GM21723 (cell line): ENCODE measurements around the gene KCNQ1.
"Not testable (repeated sequence)": the region's sequence is repeated elsewhere in the genome, so short reads cannot be mapped to it uniquely, and the experiment has no call there.

ENCODE experiments used
- ATAC-seq: cut with Tn5 transposase; IDR thresholded peaks from one replicate; pipeline ENCODE4 v1.9.1; 2021; ENCODE audit warnings: mild to moderate bottlenecking, moderate library complexity; ENCODE audit not compliant: unreplicated experiment

The KCNQ1 gene

GRCh38 chr11:2473361-2474058 is 28.7 kb downstream of the KCNQ1 start:
- no peak for ATAC-seq

- ATAC-seq, result no peak
These were observed 29.5 kb downstream of the KCNQ1 start for GRCh38 chr11:2474059-2474901.

- ATAC-seq, result no peak
These were observed 30.5 kb downstream of the KCNQ1 start for GRCh38 chr11:2475136-2475918.

GRCh38 chr11:2477254-2477653 is 32.4 kb downstream of the KCNQ1 start:
- ATAC-seq, result no peak

GRCh38 chr11:2477936-2478335 is 33.1 kb downstream of the KCNQ1 start:
- ATAC-seq, result no peak

- not testable (repeated sequence) for ATAC-seq
These were observed 35.5 kb downstream of the KCNQ1 start for GRCh38 chr11:2480067-2480873.

GRCh38 chr11:2480874-2481220 is 36.0 kb downstream of the KCNQ1 start:
- ATAC-seq, result no peak

GRCh38 chr11:2481253-2481652 is 36.4 kb downstream of the KCNQ1 start:
- ATAC-seq, result no peak

- no peak for ATAC-seq
These were observed 37.4 kb downstream of the KCNQ1 start for GRCh38 chr11:2482204-2482603.

GRCh38 chr11:2482745-2483144 is 37.9 kb downstream of the KCNQ1 start:
- ATAC-seq, result no peak

- ATAC-seq, result no peak
These were observed 38.6 kb downstream of the KCNQ1 start for GRCh38 chr11:2483426-2483825.

- ATAC-seq, result no peak
These were observed 39.8 kb downstream of the KCNQ1 start for GRCh38 chr11:2484576-2485125.

GRCh38 chr11:2488004-2488403 is 43.2 kb downstream of the KCNQ1 start:
- ATAC-seq, result no peak

- ATAC-seq, result no peak
These were observed 44.3 kb downstream of the KCNQ1 start for GRCh38 chr11:2489083-2489482.

GRCh38 chr11:2497951-2498350 is 53.1 kb downstream of the KCNQ1 start:
- not testable (repeated sequence) for ATAC-seq

GRCh38 chr11:2498750-2499149 is 53.9 kb downstream of the KCNQ1 start:
- no peak for ATAC-seq

GRCh38 chr11:2507212-2507901 is 62.5 kb downstream of the KCNQ1 start:
- ATAC-seq, result no peak

GRCh38 chr11:2507945-2508749 is 63.3 kb downstream of the KCNQ1 start:
- no peak for ATAC-seq

GRCh38 chr11:2508793-2509192 is 64.0 kb downstream of the KCNQ1 start:
- ATAC-seq, result no peak
